ENCODE measurements around the gene EIPR1.

DNA sequence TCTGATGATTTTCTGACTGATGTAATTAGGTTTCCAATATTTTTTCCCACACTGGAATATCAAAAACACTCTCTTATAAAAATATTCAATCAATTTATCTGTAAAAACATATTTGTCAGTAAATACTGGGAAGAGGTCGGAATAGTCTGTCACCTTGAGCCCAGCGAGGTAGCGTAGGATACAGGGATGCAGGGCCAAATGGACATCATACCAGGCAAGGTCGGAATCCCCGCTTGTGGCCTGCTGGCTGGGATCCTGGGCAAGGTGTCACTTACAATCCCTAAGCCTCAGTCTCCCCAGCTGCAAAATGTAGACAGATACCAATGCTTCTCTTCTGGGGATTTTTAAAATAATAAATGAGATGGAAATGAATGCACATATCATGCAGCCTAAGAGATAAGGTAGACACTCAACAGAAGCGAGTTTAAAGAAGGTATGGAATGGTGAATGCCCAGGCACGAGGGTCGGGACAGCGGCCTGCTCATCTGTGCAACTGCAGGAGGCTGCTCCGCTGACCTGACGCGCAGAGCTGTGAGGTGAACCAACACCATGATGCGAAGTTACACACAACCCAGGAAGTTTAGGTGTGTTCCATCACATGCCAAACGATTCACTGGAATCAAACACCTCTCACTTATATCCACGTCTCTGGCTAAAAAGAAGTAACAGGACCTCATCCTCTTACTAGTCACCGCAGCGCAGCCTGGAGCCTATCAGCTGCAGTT lies 98.2 kb downstream of the EIPR1 start:
- TF ChIP-seq POLR2AphosphoS5 (IDR thresholded peaks at IDR 0.05) = no peak
- TF ChIP-seq CTCF (IDR thresholded peaks at IDR 0.05) = no peak
- TF ChIP-seq POLR2A (IDR thresholded peaks at IDR 0.05; ENCODE audit: low read depth) = no peak

Measured in esophagus muscularis mucosa (tissue), 3 donors.